AG04450 (cell line): ENCODE measurements around the gene TUT4. TPM values are rescaled to one million over a fixed set of nuclear protein-coding genes. Genes with fewer than 3 reads are reported as not detected.

Experiments used
- CTCF ChIA-PET: fragments of 300-600, 350-600 bp; formaldehyde crosslinking; extraction: SDS; loops from one replicate; lab custom pipeline; 2022; ENCODE audit warnings: antibody characterized with exemption, inconsistent platforms; lab: Charles Lee
- POLR2A ChIA-PET: fragments of 350-600 bp; formaldehyde crosslinking; extraction: SDS; loops from one replicate; lab custom pipeline; 2021; ENCODE audit warnings: antibody characterized with exemption, inconsistent platforms; lab: Yijun Ruan, JAX
- DNase-seq: peaks from one replicate; pipeline ENCODE4 v3.0.0-alpha.2; 2011; ENCODE audit warnings: low read depth, low spot score
- H3K27ac ChIP-seq: one replicate; pipeline ENCODE4 v1.5.1; 2012; ENCODE audit warnings: low read depth, low read length, control low read depth
- H3K27me3 ChIP-seq: one replicate; pipeline ENCODE4 v1.6.0; 2012; ENCODE audit warnings: low read length; ENCODE audit not compliant: control insufficient read depth, insufficient read depth
- H3K4me3 ChIP-seq: 2 replicates; pipeline ENCODE4 v1.5.1; 2011; ENCODE audit warnings: mild to moderate bottlenecking, low read depth, low read length, control low read depth
- H3K9me3 ChIP-seq: 2 replicates; pipeline ENCODE4 v1.5.1; 2012; ENCODE audit warnings: low read length; ENCODE audit not compliant: control insufficient read depth, insufficient read depth
- CTCF ChIP-seq: IDR thresholded peaks from 2 replicates; pipeline ENCODE4 v1.5.1; 2011; ENCODE audit warnings: low read depth, low read length, control low read depth, inconsistent platforms
- polyA plus RNA-seq: library from polyadenylated mRNA; depleted of rRNA; stranded (reverse); fragments of >200 nt; gene quantifications from 2 replicates; pipeline ENCODE4 v1.2.3, GENCODE V29; 2011

TUT4 gene
- polyA plus RNA-seq, 1 experiment, result 30.0 TPM

GRCh38 chr1:52534928-52535764 lies 17.7 kb downstream of the TUT4 start:
- POLR2A ChIA-PET, result no interaction called here
- H3K4me3 ChIP-seq, result no peak overlapping the region
- CTCF ChIA-PET, result no interaction called here
- peaks cover 4% of the 10 kb centered on the region for H3K9me3 ChIP-seq
- H3K27ac ChIP-seq, result no peak overlapping the region
- DNase-seq, result no peak
- no peaks in the 10 kb centered on the region for H3K27me3 ChIP-seq
- no peak for TF ChIP-seq CTCF

DNA sequence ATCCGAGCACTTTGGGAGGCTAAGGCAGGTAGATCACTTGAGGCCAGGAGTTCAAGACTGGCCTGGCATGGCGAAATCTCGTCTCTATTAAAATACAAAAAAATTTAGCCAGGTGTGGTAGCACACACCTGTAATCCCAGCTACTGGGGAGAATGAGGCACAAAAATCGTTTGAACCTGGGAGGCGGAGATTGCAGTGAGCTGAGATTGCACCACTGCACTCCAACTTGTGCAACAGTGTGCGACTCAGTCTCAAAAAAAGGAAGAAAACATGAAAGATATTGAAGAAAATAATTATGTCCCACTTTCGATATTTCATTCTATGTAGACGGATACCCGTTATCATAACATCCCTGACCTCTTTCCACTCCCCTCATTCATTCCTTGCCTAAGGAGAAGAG lies 19.2 kb downstream of the TUT4 start:
- Histone ChIP-seq H3K27ac (no peak overlapping the region), H3K9me3 (peaks cover 4% of the 10 kb centered on the region), H3K4me3 (no peak overlapping the region), H3K27me3 (no peaks in the 10 kb centered on the region)
- CTCF ChIA-PET, result no interaction called here
- POLR2A ChIA-PET, result no interaction called here
- no peak for TF ChIP-seq CTCF
- DNase-seq, result no peak

- H3K9me3 ChIP-seq, result peaks cover 4% of the 10 kb centered on the region
- no peak overlapping the region for H3K27ac ChIP-seq
- H3K4me3 ChIP-seq, result no peak overlapping the region
- CTCF ChIA-PET, result no interaction called here
- POLR2A ChIA-PET, result no interaction called here
- no peak for DNase-seq
- TF ChIP-seq CTCF, result no peak
- no peaks in the 10 kb centered on the region for H3K27me3 ChIP-seq
These were observed 20.1 kb downstream of the TUT4 start for GRCh38 chr1:52532731-52533327.

DNA sequence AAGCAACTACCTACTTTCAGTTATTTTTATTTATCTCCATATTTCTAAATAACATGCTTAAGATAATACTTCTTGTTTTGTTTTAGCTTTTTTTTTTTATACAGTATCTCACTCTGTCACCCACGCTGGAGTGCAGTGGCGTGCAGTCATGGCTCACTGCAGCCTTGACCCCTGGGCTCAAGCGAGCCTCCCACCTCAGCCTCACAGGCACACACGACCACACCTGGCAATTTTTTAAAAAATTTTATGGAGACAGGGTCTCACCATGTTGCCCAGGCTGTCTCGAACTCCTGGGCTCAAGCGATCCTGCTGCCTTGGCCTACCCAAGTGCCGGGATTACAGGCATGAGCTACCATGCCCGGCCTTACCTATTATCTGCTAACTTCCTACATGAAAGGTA lies 20.6 kb downstream of the TUT4 start:
- POLR2A ChIA-PET, result no interaction called here
- Histone ChIP-seq H3K27me3 (no peaks in the 10 kb centered on the region), H3K4me3 (no peak overlapping the region), H3K27ac (no peak overlapping the region), H3K9me3 (peaks cover 4% of the 10 kb centered on the region)
- DNase-seq, result no peak
- no peak for TF ChIP-seq CTCF
- CTCF ChIA-PET, result no interaction called here

DNA sequence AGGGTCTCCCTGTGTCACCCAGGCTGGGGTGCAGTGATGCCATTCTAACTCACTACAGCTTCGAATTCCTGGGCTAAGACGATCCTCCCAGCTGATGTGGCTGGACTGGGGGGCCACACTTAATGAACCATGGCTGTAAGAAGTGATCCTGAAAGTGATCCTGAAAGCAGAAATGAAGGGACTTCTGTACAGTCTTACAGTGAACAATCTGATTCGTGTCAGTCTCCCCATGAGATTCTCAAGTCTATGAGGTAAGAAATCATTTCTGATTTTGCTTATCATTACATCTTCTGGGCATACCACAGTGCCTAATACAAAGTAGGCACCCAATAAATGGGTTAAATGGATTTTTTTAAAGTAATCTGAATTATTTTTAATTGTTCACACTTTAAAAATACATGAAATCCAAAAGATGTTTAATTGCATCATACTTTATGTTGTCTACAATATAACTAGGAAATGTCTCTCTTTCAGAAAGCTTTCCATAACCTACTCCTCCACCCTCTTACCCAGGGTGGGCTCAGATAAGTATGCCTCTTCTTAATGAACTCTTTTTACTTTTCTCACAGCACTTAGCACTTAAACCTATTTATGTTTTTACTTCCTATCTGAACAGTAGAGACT lies 21.5 kb downstream of the TUT4 start:
- CTCF ChIA-PET, result no interaction called here
- H3K4me3 ChIP-seq, result no peak overlapping the region
- H3K27me3 ChIP-seq, result no peaks in the 10 kb centered on the region
- peaks cover 4% of the 10 kb centered on the region for H3K9me3 ChIP-seq
- H3K27ac ChIP-seq, result no peak overlapping the region
- TF ChIP-seq CTCF, result no peak
- DNase-seq, result no peak
- POLR2A ChIA-PET, result no interaction called here
